GM04503 (cell line): Measurements from ENCODE around the gene STC2.

Experiments
- DNase-seq: peaks from one replicate; pipeline ENCODE4 v3.0.0-alpha.2; 2012; ENCODE audit warnings: low read depth

STC2 gene

GRCh38 chr5:173312821-173313220 lies 15.4 kb downstream of the STC2 start:
- DNase-seq = no peak

- DNase-seq = no peak
Observed at GRCh38 chr5:173311818-173312585, 16.2 kb downstream of the STC2 start.

GRCh38 chr5:173310861-173311785 lies 17.1 kb downstream of the STC2 start:
- no peak for DNase-seq

- DNase-seq = no peak
Observed at GRCh38 chr5:173310218-173310769, 17.9 kb downstream of the STC2 start.

- no peak for DNase-seq
Observed at GRCh38 chr5:173309731-173310130, 18.5 kb downstream of the STC2 start.

GRCh38 chr5:173308226-173308625 lies 20.0 kb downstream of the STC2 start:
- no peak for DNase-seq

- DNase-seq = no peak
Observed at GRCh38 chr5:173307695-173308094, 20.5 kb downstream of the STC2 start.

- DNase-seq = no peak
Observed at GRCh38 chr5:173306695-173307094, 21.5 kb downstream of the STC2 start.

- no peak for DNase-seq
Observed at GRCh38 chr5:173304591-173304988, 23.6 kb downstream of the STC2 start.

- DNase-seq = no peak
Observed at GRCh38 chr5:173303878-173304590, 24.2 kb downstream of the STC2 start.

- peak; percentile 56 for DNase-seq
Observed at GRCh38 chr5:173302546-173303155, 25.6 kb downstream of the STC2 start.

GRCh38 chr5:173301695-173302545 lies 26.3 kb downstream of the STC2 start:
- DNase-seq = no peak

- no peak for DNase-seq
Observed at GRCh38 chr5:173300389-173301047, 27.7 kb downstream of the STC2 start.

GRCh38 chr5:173299820-173300219 lies 28.4 kb downstream of the STC2 start:
- DNase-seq = no peak

- no peak for DNase-seq
Observed at GRCh38 chr5:173298213-173298926, 29.8 kb downstream of the STC2 start.

GRCh38 chr5:173297813-173298212 lies 30.4 kb downstream of the STC2 start:
- DNase-seq = no peak

GRCh38 chr5:173296737-173297676 lies 31.2 kb downstream of the STC2 start:
- DNase-seq = no peak

- DNase-seq = no peak
Observed at GRCh38 chr5:173295796-173296195, 32.4 kb downstream of the STC2 start.
